GM19240 (cell line): ENCODE data around the gene PGF.

Experiments
- DNase-seq: peaks from one replicate; pipeline ENCODE4 v3.0.0; 2011; ENCODE audit warnings: low spot score; ENCODE audit not compliant: insufficient read length

PGF gene

DNA sequence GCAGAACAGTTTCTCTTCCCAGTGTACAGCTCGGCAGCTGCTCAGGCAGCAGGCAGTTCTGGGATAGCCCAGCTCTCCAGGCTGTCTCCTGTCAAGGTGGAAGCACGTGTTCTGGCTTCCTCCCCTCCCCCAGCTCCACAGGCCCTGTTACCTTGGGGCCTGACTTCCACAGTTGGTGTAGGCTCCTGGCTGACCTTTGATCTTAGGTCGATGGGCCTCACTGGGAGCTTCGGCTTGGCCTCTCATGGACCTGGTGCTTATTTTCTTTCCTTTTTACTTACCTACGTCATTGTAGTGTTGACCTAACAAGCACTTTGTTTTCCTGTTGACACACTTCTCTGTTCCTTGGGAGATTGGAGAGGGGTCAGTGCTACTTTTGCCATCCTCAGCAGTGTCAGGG lies 56.7 kb downstream of the PGF start:
- no peak for DNase-seq

DNA sequence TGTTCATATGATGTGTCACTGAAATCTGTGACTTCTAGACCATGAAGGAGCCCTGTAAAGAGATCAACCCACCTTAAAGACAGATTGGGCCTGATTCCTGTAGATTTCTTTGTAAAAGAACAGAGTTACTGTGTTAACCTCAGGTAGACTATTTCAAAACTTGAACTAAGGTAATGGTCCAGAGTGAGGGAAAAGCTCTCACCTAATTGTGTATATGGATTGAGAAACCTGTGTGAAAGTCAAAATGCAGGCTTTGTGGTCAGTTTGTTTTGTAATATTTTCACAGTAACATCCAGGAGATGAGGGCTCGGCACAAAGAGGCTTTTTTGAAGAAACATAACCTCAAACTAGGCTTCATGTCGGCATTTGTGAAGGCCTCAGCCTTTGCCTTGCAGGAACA lies 57.3 kb downstream of the PGF start:
- no peak for DNase-seq

DNA sequence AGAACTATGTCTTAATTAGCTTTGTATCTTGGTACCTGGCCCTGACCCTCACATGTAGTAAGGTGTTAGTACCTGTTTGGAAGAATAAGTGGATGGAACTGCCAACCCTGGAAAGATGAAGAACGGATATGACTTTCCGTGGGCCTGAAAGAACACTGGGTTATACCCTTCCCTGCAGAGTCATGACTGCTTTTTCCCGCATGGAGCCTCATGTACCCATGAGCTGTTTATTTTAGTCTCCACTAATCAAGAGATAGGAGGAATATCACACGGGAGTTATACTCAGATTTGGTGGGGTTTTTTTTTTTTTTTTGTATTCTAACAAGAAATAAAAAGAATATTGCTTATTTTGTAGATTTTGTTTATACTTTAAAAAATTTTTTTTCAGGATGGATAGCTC lies 57.8 kb downstream of the PGF start:
- no peak for DNase-seq

DNA sequence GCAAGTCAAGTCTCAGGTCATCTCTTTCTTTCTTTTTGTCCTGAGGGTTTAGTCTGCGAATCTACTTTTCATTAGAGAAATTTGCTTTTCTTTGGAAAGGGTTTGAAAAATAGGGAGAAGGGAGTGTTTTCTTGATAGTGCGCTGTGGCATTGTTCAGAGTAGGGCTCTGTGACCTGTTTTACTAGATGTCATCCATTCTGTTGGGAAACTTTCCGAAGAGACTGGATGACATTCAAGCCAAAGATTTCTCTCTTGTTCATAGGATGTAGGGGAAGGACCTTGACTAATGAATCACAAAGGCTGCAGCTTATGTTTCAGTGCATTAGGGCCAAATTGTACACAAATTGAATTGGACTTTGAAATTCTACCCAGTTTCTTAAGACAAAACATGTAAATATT lies 59.0 kb downstream of the PGF start:
- DNase-seq = no peak

DNA sequence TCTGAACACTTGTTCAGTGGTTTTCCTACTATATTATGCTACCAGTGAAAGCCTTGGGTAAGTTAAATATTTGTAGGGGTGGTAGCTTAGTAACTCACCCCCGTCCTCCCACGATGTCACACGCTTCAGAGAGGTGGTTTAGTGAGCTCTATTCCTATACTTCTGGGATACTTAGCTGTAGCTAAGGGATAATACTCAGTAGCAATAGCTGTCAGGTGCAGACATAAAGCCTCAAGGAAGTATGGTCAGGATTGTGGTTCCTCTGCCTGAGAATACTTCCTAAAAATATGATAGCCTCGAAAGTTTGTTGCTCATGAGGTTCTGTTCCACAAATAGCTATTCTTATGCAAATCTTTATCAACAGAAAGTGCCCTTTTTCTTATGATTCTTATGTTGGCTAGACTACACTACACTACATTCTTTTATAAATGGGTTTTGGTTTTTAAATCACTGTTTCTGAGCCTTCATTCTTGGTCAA lies 61.7 kb downstream of the PGF start:
- DNase-seq = no peak

DNA sequence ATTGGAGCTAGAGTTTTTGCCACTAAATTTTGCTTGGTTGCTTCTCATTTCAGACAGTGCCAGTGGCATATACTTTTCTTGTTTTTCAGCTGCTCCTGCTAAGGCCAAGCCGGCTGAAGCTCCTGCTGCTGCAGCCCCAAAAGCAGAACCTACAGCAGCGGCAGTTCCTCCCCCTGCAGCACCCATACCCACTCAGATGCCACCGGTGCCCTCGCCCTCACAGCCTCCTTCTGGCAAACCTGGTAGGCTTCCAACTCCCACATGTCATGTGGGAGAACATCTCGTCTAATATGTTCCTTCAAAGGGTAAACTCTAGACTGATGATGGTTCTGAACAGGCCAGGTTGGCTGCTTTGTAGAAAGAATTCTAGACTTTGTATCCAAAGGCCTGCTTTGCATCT lies 62.7 kb downstream of the PGF start:
- DNase-seq = no peak

DNA sequence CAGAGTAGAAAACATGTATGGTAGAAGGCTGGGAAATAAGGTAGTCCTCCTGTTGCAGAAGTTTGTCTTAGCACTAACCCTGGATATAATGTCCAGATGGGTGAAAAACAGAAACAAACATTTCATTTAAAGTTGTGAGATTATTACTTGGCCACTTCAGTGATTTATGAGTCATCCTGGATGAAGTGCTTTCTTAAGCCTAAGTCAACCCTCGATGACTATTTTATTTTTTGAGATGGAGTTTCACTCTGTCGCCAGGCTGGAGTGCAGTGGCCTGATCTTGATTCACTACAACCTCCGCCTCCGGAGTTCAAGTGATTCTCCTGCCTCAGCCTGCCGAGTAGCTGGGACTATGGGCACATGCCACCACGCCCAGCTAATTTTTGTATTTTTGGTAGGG lies 63.5 kb downstream of the PGF start:
- DNase-seq = no peak
